ENCODE data around the gene SSU72.
"Not testable (repeated sequence)": the region's sequence is repeated elsewhere in the genome, so short reads cannot be mapped to it uniquely, and the experiment has no call there.

DNA sequence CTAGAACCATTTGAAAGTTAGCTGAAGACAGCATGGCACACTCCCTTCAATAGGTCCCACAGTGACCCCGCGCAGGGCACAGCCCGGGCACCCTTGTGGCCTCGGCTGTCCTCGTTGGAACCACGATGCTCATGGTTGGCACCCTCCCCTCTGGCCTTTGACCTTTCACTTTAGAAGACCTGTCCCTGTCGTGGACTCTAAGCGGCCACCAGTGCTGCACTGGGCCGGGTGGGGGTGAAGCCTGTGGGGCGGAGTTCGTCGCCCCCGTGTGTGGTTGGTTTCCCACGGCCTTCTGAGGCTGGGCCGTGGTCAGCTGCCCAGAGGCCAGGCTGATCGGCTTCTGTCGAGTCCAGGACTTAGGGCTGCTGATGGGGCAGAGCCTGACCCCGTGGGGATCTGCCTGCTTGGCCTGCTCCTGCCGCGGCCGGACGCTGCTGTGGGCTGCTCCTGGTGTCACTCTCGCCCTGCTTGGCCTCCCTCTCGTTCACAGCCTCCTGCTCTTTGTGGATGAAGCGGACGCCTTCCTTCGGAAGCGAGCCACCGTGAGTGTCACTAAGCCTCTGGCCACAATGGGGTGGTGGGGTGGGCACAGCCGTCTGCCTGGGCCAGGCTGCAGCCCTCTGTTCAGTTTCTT lies 49.8 kb downstream of the SSU72 start:
- TF ChIP-seq CTCF (IDR thresholded peaks at IDR 0.05; ENCODE audit: insufficient read depth, low read length, poor library complexity, severe bottlenecking); EZH2phosphoT487 (conservative IDR thresholded peaks at IDR 0.05; ENCODE audit: low read length): not testable (repeated sequence)
